K562 (cell line): ENCODE data around the gene TGM1. TPM values are rescaled to one million over a fixed set of nuclear protein-coding genes. Genes with fewer than 3 reads are reported as not detected.

Experiments used
- ATF4 ChIP-seq: fragments of 450-650 bp; formaldehyde crosslinking; IDR thresholded peaks from 2 replicates; pipeline ENCODE4 v1.4.0; 2022; ENCODE audit warnings: mild to moderate bottlenecking, moderate library complexity
- CEBPB ChIP-seq: fragments of 450-650 bp; IDR thresholded peaks from 2 replicates; pipeline ENCODE4 v1.6.1; 2016; ENCODE audit warnings: missing genetic modification characterization, missing compliant biosample characterization
- CTBP1 ChIP-seq: fragments of 450-650 bp; IDR thresholded peaks from 2 replicates; pipeline ENCODE4 v1.6.1; 2016; ENCODE audit warnings: borderline replicate concordance
- CTCFL ChIP-seq: IDR thresholded peaks from 2 replicates; pipeline ENCODE4 v1.6.1; 2011; ENCODE audit warnings: borderline replicate concordance, low read depth, mild to moderate bottlenecking, moderate library complexity, low read length; ENCODE audit not compliant: insufficient read depth, poor library complexity, severe bottlenecking
- E2F8 ChIP-seq: fragments of 450-650 bp; IDR thresholded peaks from 2 replicates; pipeline ENCODE4 v1.7.1; 2018; ENCODE audit warnings: mild to moderate bottlenecking, low read depth; ENCODE audit not compliant: partially characterized antibody
- HDAC6 ChIP-seq: IDR thresholded peaks from 2 replicates; pipeline ENCODE4 v1.6.1; 2012; ENCODE audit warnings: low read depth, mild to moderate bottlenecking, control low read depth, inconsistent platforms, low read length, moderate library complexity
- HSF4 ChIP-seq: fragments of 250-450 bp; sonication (Bioruptor Pico); IDR thresholded peaks from 2 replicates; pipeline ENCODE4 v2.1.2; 2022; ENCODE audit warnings: mild to moderate bottlenecking, moderate library complexity, borderline replicate concordance
- JUND ChIP-seq, 2 experiments: IDR thresholded peaks; 2 replicates in 1 of 2; 3 replicates in 1 of 2; pipeline ENCODE4 v1.6.1; 2011; ENCODE audit warnings: borderline replicate concordance in 2 of 2, low read depth in 2 of 2, low read length in 2 of 2, improper control_type of control experiment in 1 of 2, missing biosample characterization in 1 of 2, missing genetic modification characterization in 1 of 2, missing genetic modification reagents in 1 of 2
- KAT7 ChIP-seq: sonication (generic); formaldehyde crosslinking; IDR thresholded peaks from 2 replicates; pipeline ENCODE4 v1.8.0; 2022; ENCODE audit warnings: missing genetic modification reagents, mild to moderate bottlenecking, borderline replicate concordance
- MNT ChIP-seq, 2 experiments: fragments of 450-650 bp; conservative IDR thresholded peaks; 2 replicates each; pipeline ENCODE4 v1.6.1; 2017; ENCODE audit warnings: mild to moderate bottlenecking in 2 of 2, moderate library complexity in 2 of 2
- POLR2A ChIP-seq: fragments of 450-650 bp; conservative IDR thresholded peaks from 2 replicates; pipeline ENCODE4 v1.6.1; 2016
- POLR2G ChIP-seq: fragments of 200-400 bp; formaldehyde crosslinking; IDR thresholded peaks from 2 replicates; pipeline ENCODE4 v1.6.1; 2017; ENCODE audit warnings: low read depth, mild to moderate bottlenecking, antibody characterized with exemption, low read length, moderate library complexity
- SP2 ChIP-seq: IDR thresholded peaks from 2 replicates; pipeline ENCODE4 v1.6.1; 2011; ENCODE audit warnings: mild to moderate bottlenecking, low read depth, low read length, moderate library complexity; ENCODE audit not compliant: poor library complexity, severe bottlenecking; ENCODE audit errors: extremely low read depth
- TEAD4 ChIP-seq, 2 experiments: sonication (generic) in 1 of 2; formaldehyde crosslinking in 1 of 2; IDR thresholded peaks; 2 replicates each; pipeline versions ENCODE4 v1.6.1 to v1.8.0; 2012 to 2022; ENCODE audit warnings: borderline replicate concordance in 1 of 2, inconsistent platforms in 1 of 2, low read length in 1 of 2, mild to moderate bottlenecking in 1 of 2, missing genetic modification reagents in 1 of 2
- ZNF586 ChIP-seq: fragments of 450-650 bp; formaldehyde crosslinking; conservative IDR thresholded peaks from 2 replicates; pipeline ENCODE4 v1.4.0; 2020; ENCODE audit warnings: mild to moderate bottlenecking, moderate library complexity
- polyA plus RNA-seq, 8 experiments: library from polyadenylated mRNA; depleted of rRNA in 4 of 8; stranded (reverse) in 5 of 8; unstranded in 3 of 8; fragments of >200 nt; fragmentation: Nextera tagmentation in 2 of 8; fragmentation: Illumina TruSeq in 1 of 8; extraction: Ambion mirVana in 2 of 8; extraction: Trizol in 1 of 8; gene quantifications; 2 replicates each; pipeline versions ENCODE4 v1.2.1 to v1.2.3, GENCODE V29; 2011 to 2014; ENCODE audit warnings: inconsistent platforms in 1 of 8, missing spikeins in 1 of 8
- total RNA-seq, 7 experiments: library from RNA; depleted of rRNA in 6 of 7; stranded (reverse); fragments of >200 nt in 6 of 7; fragmentation: Illumina TruSeq in 2 of 7; extraction: Trizol in 2 of 7; gene quantifications; 2 replicates each; pipeline versions ENCODE4 v1.2.1 to v1.2.3, GENCODE V29; 2011 to 2021; ENCODE audit warnings: low replicate concordance in 1 of 7

TGM1 gene
- total and polyA plus RNA-seq, 9 of the 15 experiments (the other 6 are each of a cell fraction or from before 2014, with no cell fraction given), result 0.13 to 4.4 (median 0.88) TPM

GRCh38 chr14:24215495-24216344, 47.3 kb downstream of the TGM1 start, which contains the start of gene MDP1 (continued):
- TF ChIP-seq E2F8 (peak; percentile 64), CEBPB (tag) (peak; percentile 96), JUND (IDR thresholded peaks at IDR 0.05; ENCODE audit: borderline replicate concordance, low read depth, low read length) (peak; percentile 85), JUND (tag; IDR thresholded peaks at IDR 0.05; ENCODE audit: borderline replicate concordance, low read depth, low read length) (peak; percentile 27; the same call in 1 of the 3 replicates), CTCFL (peak; percentile 77), TEAD4 (IDR thresholded peaks at IDR 0.05; ENCODE audit: low read length) (0 out of 2 replicates have a peak, but pooled peaks have one; percentile 19), TEAD4 (CRISPR knock-in tag; IDR thresholded peaks at IDR 0.05; ENCODE audit: borderline replicate concordance) (no peak), POLR2G (peak; percentile 92), MNT (conservative IDR thresholded peaks at IDR 0.05) (peak; percentile 22 to 59; a peak in 1 of 4 replicates), SP2 (peak; percentile 84), KAT7 (no peak), ZNF586 (no peak), ATF4 (CRISPR knock-in tag) (no peak), CTBP1 (peak; percentile 81; the same call in 1 of the 2 replicates), HSF4 (CRISPR knock-in tag) (no peak), HDAC6 (no peak), POLR2A (peak; percentile 86)
